CD4-positive, alpha-beta T cell (primary cell): ENCODE measurements around the gene TMEM131. TPM values are rescaled to one million over a fixed set of nuclear protein-coding genes. Genes with fewer than 3 reads are reported as not detected.
"Not testable (repeated sequence)": the region's sequence is repeated elsewhere in the genome, so short reads cannot be mapped to it uniquely, and the experiment has no call there.

Experiments
- ATAC-seq: fragments of 200-7000 bp; cut with Tn5 transposase; one replicate; pipeline ENCODE4 v1.10.0; 2022; ENCODE audit warnings: mild to moderate bottlenecking; ENCODE audit not compliant: poor library complexity
- CTCF ChIA-PET: fragments of 350-600 bp; sonication (Branson Sonifier 250); formaldehyde crosslinking; loops from one replicate; lab custom pipeline; 2021; ENCODE audit warnings: antibody characterized with exemption, inconsistent platforms; lab: Charles Lee
- POLR2A ChIA-PET: fragments of 350-600 bp; sonication (Branson Sonifier 250); formaldehyde crosslinking; loops from one replicate; lab custom pipeline; 2021; ENCODE audit warnings: antibody characterized with exemption, inconsistent platforms; lab: Charles Lee
- DNase-seq, 14 experiments: peaks; one replicate each; pipeline ENCODE4 v3.0.0-alpha.2; 2013 to 2020; ENCODE audit warnings: mixed read lengths in 2 of 14
- H3K27ac ChIP-seq, 2 donors: one replicate each; pipeline versions ENCODE4 v1.5.1 to v1.7.0; 2013; ENCODE audit warnings: low read length in 2 of 2, low read depth in 1 of 2, mild to moderate bottlenecking in 1 of 2
- H3K27me3 ChIP-seq, 2 experiments: 1 replicate in 1 of 2; 2 replicates in 1 of 2; pipeline versions ENCODE4 v1.6.1 to v1.7.0; 2013; ENCODE audit warnings: low read length in 2 of 2, control low read depth in 1 of 2, mild to moderate bottlenecking in 1 of 2, moderate library complexity in 1 of 2; ENCODE audit not compliant: insufficient read depth in 2 of 2, control insufficient read depth in 1 of 2
- H3K36me3 ChIP-seq: one replicate; pipeline ENCODE4 v1.6.1; 2013; ENCODE audit warnings: low read length, control low read depth; ENCODE audit not compliant: insufficient read depth
- H3K4me1 ChIP-seq: one replicate; pipeline ENCODE4 v1.6.1; 2013; ENCODE audit warnings: low read length, control low read depth; ENCODE audit not compliant: insufficient read depth
- H3K4me3 ChIP-seq: one replicate; pipeline ENCODE4 v1.5.1; 2013; ENCODE audit warnings: mild to moderate bottlenecking, low read length, moderate library complexity
- H3K9me3 ChIP-seq, 2 experiments: 1 replicate in 1 of 2; 2 replicates in 1 of 2; pipeline versions ENCODE4 v1.6.1 to v1.7.0; 2013; ENCODE audit warnings: low read length in 2 of 2, mild to moderate bottlenecking in 2 of 2, control low read depth in 1 of 2, moderate library complexity in 1 of 2; ENCODE audit not compliant: control insufficient read depth in 1 of 2, insufficient read depth in 1 of 2
- H3K27ac Mint-ChIP-seq: one replicate; pipeline ENCODE4 v1.8.0; 2020; ENCODE audit warnings: mixed read lengths
- H3K27me3 Mint-ChIP-seq: one replicate; pipeline ENCODE4 v1.8.0; 2021; ENCODE audit warnings: mixed read lengths
- H3K36me3 Mint-ChIP-seq: one replicate; pipeline ENCODE4 v1.8.0; 2021; ENCODE audit warnings: low read depth, mixed read lengths
- H3K4me1 Mint-ChIP-seq: one replicate; pipeline ENCODE4 v1.8.0; 2021; ENCODE audit warnings: low read depth, mixed read lengths
- H3K4me3 Mint-ChIP-seq: one replicate; pipeline ENCODE4 v1.8.0; 2020; ENCODE audit warnings: mild to moderate bottlenecking, mixed read lengths
- H3K9me3 Mint-ChIP-seq: one replicate; pipeline ENCODE4 v1.8.0; 2020; ENCODE audit warnings: mixed read lengths
- CTCF ChIP-seq: fragments of 200-600 bp; IDR thresholded peaks from one replicate; pipeline ENCODE4 v1.8.0; 2022; ENCODE audit warnings: antibody characterized with exemption, mild to moderate bottlenecking
- intact Hi-C, 2 experiments: fragments of 100-400 bp; cut with DNase I in 1 of 2; cut with micrococcal nuclease in 1 of 2; formaldehyde crosslinking; loops; one replicate each; pipeline versions ENCODE4 v1.15.1 to v1.9.0; 2023 to 2025; cut with DNase I, micrococcal nuclease
- total RNA-seq, 174 experiments: library from RNA in 2 of 174; stranded (reverse) in 2 of 174; gene quantifications; one replicate each; pipeline ENCODE4 v1.2.3 and lab custom pipeline; 2021 to 2026

The TMEM131 gene
- total RNA-seq, 2 experiments from 2014 or later: 29.2 to 33.6 TPM

- H3K4me3 ChIP-seq, H3K27ac ChIP-seq, ATAC-seq, H3K4me1 Mint-ChIP-seq, H3K4me1 ChIP-seq, POLR2A ChIA-PET, H3K9me3 Mint-ChIP-seq, CTCF ChIA-PET, H3K27me3 Mint-ChIP-seq, H3K27me3 ChIP-seq, intact Hi-C loops, H3K36me3 ChIP-seq, DNase-seq, H3K4me3 Mint-ChIP-seq, H3K9me3 ChIP-seq, H3K27ac Mint-ChIP-seq: not testable (repeated sequence)
- H3K36me3 Mint-ChIP-seq: peaks cover 62% of the 10 kb centered on the region
Measured at GRCh38 chr2:97821862-97822261, 173.9 kb downstream of the TMEM131 start.

- Histone ChIP-seq H3K36me3 (peaks cover 6% of the 10 kb centered on the region), H3K9me3 (no peaks in the 10 kb centered on the region), H3K4me3 (no peak overlapping the region), H3K27me3 (no peaks in the 10 kb centered on the region), H3K4me1 (no peaks in the 10 kb centered on the region), H3K27ac (no peak overlapping the region)
- H3K4me3 Mint-ChIP-seq: no peak overlapping the region
- H3K4me1 Mint-ChIP-seq: no peaks in the 10 kb centered on the region
- no peaks in the 10 kb centered on the region for H3K27me3 Mint-ChIP-seq
- TF ChIP-seq CTCF: no peak
- POLR2A ChIA-PET: no interaction called here
- no peak for ATAC-seq
- intact Hi-C loops: no loop called here
- no peak for DNase-seq
- CTCF ChIA-PET: no interaction called here
- H3K9me3 Mint-ChIP-seq: no peaks in the 10 kb centered on the region
- H3K27ac Mint-ChIP-seq: no peak overlapping the region
- peaks cover 47% of the 10 kb centered on the region for H3K36me3 Mint-ChIP-seq
Measured at GRCh38 chr2:97819754-97820153, 176.0 kb downstream of the TMEM131 start.

GRCh38 chr2:97816411-97816810, 179.3 kb downstream of the TMEM131 start:
- Mint-ChIP-seq H3K9me3 (no peaks in the 10 kb centered on the region), H3K4me3 (no peak overlapping the region), H3K27ac (no peak overlapping the region), H3K27me3 (no peaks in the 10 kb centered on the region), H3K36me3 (peaks cover 54% of the 10 kb centered on the region), H3K4me1 (no peaks in the 10 kb centered on the region)
- Histone ChIP-seq H3K36me3 (peaks cover 32% of the 10 kb centered on the region), H3K9me3 (no peaks in the 10 kb centered on the region), H3K27me3 (no peaks in the 10 kb centered on the region), H3K4me3 (no peak overlapping the region), H3K27ac (no peak overlapping the region), H3K4me1 (no peaks in the 10 kb centered on the region)
- CTCF ChIA-PET: interaction anchor here (2.4 kb wide), 1 partner anchor 10 kb away, joined by 8 read pairs; no protein-coding TSS in a partner anchor
- POLR2A ChIA-PET: no interaction called here
- intact Hi-C loops: no loop called here
- DNase-seq (no peak), ATAC-seq (no peak)
- no peak for TF ChIP-seq CTCF

- no peaks in the 10 kb centered on the region for H3K9me3 Mint-ChIP-seq
- CTCF ChIA-PET: no interaction called here
- DNase-seq (no peak), ATAC-seq (no peak)
- peaks cover 42% of the 10 kb centered on the region for H3K36me3 ChIP-seq
- H3K4me3 Mint-ChIP-seq: no peak overlapping the region
- no peaks in the 10 kb centered on the region for H3K4me1 Mint-ChIP-seq
- intact Hi-C loops: no loop called here
- H3K27ac Mint-ChIP-seq: no peak overlapping the region
- H3K9me3 ChIP-seq: no peaks in the 10 kb centered on the region
- peaks cover 48% of the 10 kb centered on the region for H3K36me3 Mint-ChIP-seq
- H3K27ac ChIP-seq: no peak overlapping the region
- POLR2A ChIA-PET: no interaction called here
- no peaks in the 10 kb centered on the region for H3K27me3 ChIP-seq
- no peak overlapping the region for H3K4me3 ChIP-seq
- TF ChIP-seq CTCF: no peak
- no peaks in the 10 kb centered on the region for H3K27me3 Mint-ChIP-seq
- no peaks in the 10 kb centered on the region for H3K4me1 ChIP-seq
Measured at GRCh38 chr2:97812931-97813330, 182.8 kb downstream of the TMEM131 start.
